Measurements from ENCODE around the gene CCDC51. TPM values are rescaled to one million over a fixed set of nuclear protein-coding genes. Genes with fewer than 3 reads are reported as not detected.

CCDC51 gene
- total RNA-seq, 4 donors from 2014 or later, result 23.4 to 33.3 (median 29.2) TPM

DNA sequence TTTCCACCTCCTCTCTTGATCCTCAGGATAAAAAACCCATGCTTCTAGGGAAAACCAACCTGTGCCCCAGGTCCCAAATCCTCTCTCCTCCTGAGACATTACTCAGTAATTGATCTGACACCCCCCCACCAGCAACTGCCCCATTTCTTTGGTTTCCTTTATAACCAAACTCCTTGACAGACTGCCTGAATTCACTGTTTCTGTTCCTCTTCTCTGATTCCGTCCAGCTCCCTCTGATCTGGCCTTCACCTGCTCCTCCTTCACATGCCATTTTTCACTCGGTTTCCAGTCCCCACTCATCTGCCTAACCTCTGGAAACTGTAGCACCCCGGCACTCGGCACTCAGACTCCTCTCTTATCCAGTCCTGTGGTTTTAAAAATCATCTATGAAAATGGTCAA lies 2.1 kb downstream of the CCDC51 start:
- TF ChIP-seq POLR2A (IDR thresholded peaks at IDR 0.05) (no peak), EP300 (IDR thresholded peaks at IDR 0.05) (no peak)
- TF ChIP-seq, protein P1, sequence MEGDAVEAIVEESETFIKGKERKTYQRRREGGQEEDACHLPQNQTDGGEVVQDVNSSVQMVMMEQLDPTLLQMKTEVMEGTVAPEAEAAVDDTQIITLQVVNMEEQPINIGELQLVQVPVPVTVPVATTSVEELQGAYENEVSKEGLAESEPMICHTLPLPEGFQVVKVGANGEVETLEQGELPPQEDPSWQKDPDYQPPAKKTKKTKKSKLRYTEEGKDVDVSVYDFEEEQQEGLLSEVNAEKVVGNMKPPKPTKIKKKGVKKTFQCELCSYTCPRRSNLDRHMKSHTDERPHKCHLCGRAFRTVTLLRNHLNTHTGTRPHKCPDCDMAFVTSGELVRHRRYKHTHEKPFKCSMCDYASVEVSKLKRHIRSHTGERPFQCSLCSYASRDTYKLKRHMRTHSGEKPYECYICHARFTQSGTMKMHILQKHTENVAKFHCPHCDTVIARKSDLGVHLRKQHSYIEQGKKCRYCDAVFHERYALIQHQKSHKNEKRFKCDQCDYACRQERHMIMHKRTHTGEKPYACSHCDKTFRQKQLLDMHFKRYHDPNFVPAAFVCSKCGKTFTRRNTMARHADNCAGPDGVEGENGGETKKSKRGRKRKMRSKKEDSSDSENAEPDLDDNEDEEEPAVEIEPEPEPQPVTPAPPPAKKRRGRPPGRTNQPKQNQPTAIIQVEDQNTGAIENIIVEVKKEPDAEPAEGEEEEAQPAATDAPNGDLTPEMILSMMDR (IDR thresholded peaks at IDR 0.05), result no peak
- Histone ChIP-seq H3K36me3 (peaks cover 0 to 23% (median 3%) of the 10 kb centered on the region in 3 donors), H3K4me1 (peaks cover 0 to 62% (median 35%) of the 10 kb centered on the region in 4 donors), H3K4me3 (no peak overlapping the region), H3K27ac (no peak overlapping the region), H3K27me3 (no peaks in the 10 kb centered on the region), H3K9me3 (no peaks in the 10 kb centered on the region)
- DNase-seq (ENCODE audit: low spot score in 2 of 2), result no peak
- 71 to 77% methylated on average over 4 of the region's 4 CpGs for WGBS, 2 donors

DNA sequence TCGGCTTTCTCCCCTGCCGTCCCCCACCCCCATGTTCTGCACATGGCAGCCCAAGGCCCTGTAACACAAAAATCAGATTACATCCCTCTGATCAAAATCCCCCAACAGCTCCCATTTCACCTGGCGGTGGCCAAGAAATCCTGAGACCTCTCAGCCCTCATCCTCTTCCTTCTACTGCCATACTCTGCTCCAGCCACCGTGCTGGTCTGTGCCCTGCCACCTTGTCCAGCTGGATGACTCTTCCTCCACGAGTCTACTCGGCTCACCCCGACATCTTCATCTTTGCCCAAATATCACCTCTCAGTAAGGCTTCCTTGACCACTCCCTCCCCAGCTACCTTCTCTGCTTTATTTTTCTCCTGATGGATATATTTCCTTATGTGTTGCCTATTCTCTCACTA lies 3.1 kb downstream of the CCDC51 start:
- H3K27me3 ChIP-seq, result no peaks in the 10 kb centered on the region
- peaks cover 0 to 65% (median 32%) of the 10 kb centered on the region in 4 donors for H3K4me1 ChIP-seq
- no peaks in the 10 kb centered on the region for H3K9me3 ChIP-seq
- DNase-seq (ENCODE audit: low spot score in 2 of 2), result no peak
- WGBS, 2 donors, result 77 to 84% methylated on average over 7 of the region's 7 CpGs
- no peak overlapping the region for H3K27ac ChIP-seq
- TF ChIP-seq EP300 (IDR thresholded peaks at IDR 0.05), result no peak
- TF ChIP-seq, protein P1 (IDR thresholded peaks at IDR 0.05), result no peak
- no peak for TF ChIP-seq POLR2A (IDR thresholded peaks at IDR 0.05)
- H3K36me3 ChIP-seq, result peaks cover 0 to 20% (median 4%) of the 10 kb centered on the region in 3 donors
- H3K4me3 ChIP-seq, result no peak overlapping the region

DNA sequence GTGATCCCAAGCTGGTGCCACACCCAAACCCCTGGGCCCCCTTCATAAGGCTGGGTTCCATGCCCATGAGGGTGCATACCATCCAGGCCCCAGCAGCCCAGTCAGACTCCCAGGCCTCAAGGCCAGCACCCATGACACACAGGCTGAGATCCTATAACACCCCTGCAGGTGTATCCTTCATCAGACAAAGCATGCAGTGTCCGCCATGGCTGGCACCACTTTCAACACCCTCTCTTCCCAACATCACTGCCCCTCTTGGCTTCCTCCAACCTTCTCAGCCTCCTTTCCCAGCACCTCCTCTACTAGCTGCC lies 3.5 kb downstream of the CCDC51 start:
- Histone ChIP-seq H3K9me3 (no peaks in the 10 kb centered on the region), H3K4me1 (peaks cover 0 to 63% (median 28%) of the 10 kb centered on the region in 4 donors), H3K27me3 (no peaks in the 10 kb centered on the region), H3K4me3 (no peak overlapping the region), H3K27ac (peak overlapping the region in 1 of 4 donors; percentile 98), H3K36me3 (peaks cover 0 to 17% (median 4%) of the 10 kb centered on the region in 3 donors)
- no peak for DNase-seq (ENCODE audit: low spot score in 2 of 2)
- no peak for TF ChIP-seq EP300 (IDR thresholded peaks at IDR 0.05)
- no peak for TF ChIP-seq POLR2A (IDR thresholded peaks at IDR 0.05)
- TF ChIP-seq, protein P1 (IDR thresholded peaks at IDR 0.05), result no peak
- WGBS, 2 donors, result 45 to 63% methylated on average over 1 of the region's 1 CpG

DNA sequence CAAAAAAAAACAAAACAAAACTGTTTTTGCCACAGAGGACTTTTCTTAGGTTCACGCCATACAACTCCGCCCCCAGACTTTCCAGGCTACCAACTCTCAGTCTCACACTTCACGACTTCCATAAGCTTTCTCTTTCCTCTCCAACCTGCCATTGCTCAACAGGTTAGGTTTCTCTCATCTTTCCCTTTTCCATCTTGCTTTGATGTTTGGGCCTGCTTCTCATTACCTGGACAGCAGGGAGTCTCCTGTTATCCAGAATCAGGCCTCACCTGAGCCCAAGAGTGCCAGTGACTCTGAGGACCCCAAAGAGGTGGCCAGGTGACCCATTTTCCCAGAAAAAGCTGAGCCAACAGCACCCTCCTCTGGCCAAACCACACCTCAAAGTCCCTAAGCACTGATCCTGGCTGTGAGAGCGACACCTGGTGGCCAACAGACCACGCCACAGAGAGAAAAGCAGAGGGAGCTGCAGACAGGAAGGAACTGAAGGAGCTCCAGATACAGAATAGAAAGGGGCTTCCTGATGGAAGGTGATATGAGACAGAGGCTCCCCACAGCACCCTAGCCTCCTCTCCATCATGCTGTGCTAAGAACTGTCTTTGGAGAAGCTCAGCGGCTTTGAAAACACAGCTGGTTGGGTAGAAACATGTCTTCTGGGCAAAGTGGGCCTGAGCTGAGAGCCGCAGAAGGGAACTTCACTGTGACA lies 4.0 kb downstream of the CCDC51 start:
- Histone ChIP-seq H3K36me3 (peaks cover 0 to 17% (median 4%) of the 10 kb centered on the region in 3 donors), H3K9me3 (no peaks in the 10 kb centered on the region), H3K4me1 (peaks cover 0 to 63% (median 23%) of the 10 kb centered on the region in 4 donors), H3K4me3 (no peak overlapping the region), H3K27me3 (no peaks in the 10 kb centered on the region), H3K27ac (peak overlapping the region in 3 of 4 donors; percentile 71 to 98 (median 87))
- peak; percentile 82 to 89 for DNase-seq (ENCODE audit: low spot score in 2 of 2)
- 33 to 41% methylated on average over 7 of the region's 7 CpGs for WGBS, 2 donors
- TF ChIP-seq EP300 (IDR thresholded peaks at IDR 0.05) (no peak), POLR2A (IDR thresholded peaks at IDR 0.05) (no peak)
- TF ChIP-seq, protein P1 (IDR thresholded peaks at IDR 0.05), result peak; percentile 96 to 100 (median 99)

DNA sequence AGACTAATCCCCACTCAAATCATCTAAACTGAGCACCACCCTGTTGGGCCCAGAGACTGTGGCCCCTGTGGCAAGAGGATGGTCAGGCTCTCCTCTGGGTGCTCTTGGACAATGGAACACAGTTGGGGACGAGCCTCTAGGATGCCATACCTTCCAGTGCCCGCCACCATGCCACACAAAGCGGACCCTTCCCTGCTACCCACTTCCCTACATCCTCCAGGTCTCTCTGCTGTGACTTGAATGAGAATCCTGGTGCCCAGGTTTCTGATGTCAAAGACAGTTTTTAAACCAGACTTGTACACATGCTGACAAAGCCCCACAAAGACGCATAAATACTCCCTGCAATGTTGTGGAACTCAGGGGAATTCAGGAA lies 4.7 kb downstream of the CCDC51 start:
- no peaks in the 10 kb centered on the region for H3K9me3 ChIP-seq
- H3K27me3 ChIP-seq, result no peaks in the 10 kb centered on the region
- 75 to 86% methylated on average over 4 of the region's 4 CpGs for WGBS, 2 donors
- H3K27ac ChIP-seq, result peak overlapping the region; percentile 60 to 98 (median 79)
- peaks cover 0 to 17% (median 4%) of the 10 kb centered on the region in 3 donors for H3K36me3 ChIP-seq
- peaks cover 0 to 68% (median 26%) of the 10 kb centered on the region in 4 donors for H3K4me1 ChIP-seq
- no peak for TF ChIP-seq EP300 (IDR thresholded peaks at IDR 0.05)
- TF ChIP-seq, protein P1 (IDR thresholded peaks at IDR 0.05), result no peak
- TF ChIP-seq POLR2A (IDR thresholded peaks at IDR 0.05), result no peak
- no peak for DNase-seq (ENCODE audit: low spot score in 2 of 2)
- H3K4me3 ChIP-seq, result no peak overlapping the region

Data from tibial nerve (tissue), 4 donors.